GM19324 (cell line): ENCODE measurements around the gene RAD51B.
"Not testable (repeated sequence)": the region's sequence is repeated elsewhere in the genome, so short reads cannot be mapped to it uniquely, and the experiment has no call there.

ENCODE experiments used
- ATAC-seq: cut with Tn5 transposase; IDR thresholded peaks from one replicate; pipeline ENCODE4 v1.9.1; 2021; ENCODE audit warnings: mild to moderate bottlenecking, moderate library complexity; ENCODE audit not compliant: unreplicated experiment, low FRiP score

Gene RAD51B

DNA sequence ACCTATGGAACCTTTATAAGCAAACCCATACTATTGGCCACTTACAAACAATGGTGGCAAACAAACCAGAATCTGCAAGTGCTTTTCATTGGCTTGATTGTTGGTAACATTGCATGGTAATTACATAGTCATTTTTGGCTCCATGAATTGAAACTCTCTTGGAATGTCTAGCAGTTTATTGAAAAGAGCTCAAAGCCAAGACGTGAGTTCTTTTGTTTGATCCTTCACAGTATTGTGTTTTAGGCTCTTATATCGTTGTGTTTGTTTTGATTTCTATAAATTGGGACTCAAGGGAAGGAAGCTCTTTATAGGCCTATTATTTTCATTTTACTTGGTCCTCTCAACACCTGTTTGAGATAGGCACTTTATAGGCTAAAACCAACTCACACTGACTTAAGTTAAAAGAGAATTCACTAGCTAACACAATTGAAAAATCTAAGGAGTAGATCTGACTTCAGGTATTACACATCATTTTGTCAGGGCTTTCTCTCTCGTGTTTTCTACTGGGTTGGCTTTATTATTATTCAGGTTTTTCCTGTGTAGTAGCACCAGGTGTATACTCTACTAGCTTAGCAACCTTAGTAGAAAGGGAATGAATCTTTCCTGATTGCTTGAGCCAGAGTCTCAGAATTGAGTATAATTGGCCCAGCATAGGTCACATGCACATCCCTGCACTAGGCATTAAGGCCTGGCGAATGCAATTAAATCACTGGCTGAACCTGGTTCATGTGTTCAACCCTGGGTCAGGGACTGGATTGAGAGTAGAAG is 341.4 kb downstream of the RAD51B start:
- ATAC-seq: no peak

DNA sequence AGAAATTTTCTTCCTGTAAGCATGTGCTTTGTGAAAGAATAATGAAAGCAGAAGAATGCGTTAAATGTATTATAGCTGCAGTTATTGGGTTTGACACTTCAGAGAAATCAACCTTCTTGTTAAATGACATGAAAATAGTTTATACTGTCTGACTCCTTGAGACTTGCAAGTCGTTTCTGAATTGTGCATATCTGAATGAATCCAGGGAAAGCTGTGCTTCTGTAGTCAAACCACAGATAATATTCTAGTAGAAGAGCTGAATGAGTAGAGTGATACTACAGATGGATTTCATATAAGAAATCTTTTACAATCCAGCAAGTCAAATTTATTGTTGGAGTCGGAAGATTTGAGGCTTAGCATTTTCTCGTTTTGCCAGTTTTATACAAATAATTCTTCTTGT is 343.3 kb downstream of the RAD51B start:
- no peak for ATAC-seq

DNA sequence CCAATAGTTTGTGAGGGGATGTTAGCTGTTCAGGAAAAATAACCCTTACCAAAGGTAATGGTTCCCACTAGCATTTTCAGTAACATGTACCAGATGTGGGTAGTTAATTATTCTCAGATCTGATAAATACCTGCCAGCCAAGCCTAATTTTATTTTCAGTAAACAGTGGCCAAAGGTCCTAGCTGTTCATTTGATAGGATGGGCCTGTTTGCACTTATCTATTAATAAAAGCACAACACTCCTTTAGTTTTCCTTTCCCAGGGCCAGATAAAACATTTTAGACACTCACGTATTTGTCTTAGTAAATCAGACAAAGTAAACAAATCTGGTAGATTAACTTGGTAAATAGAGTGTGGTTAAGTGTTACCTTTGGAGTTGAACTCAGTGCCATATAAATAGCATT is 345.1 kb downstream of the RAD51B start:
- ATAC-seq: no peak

DNA sequence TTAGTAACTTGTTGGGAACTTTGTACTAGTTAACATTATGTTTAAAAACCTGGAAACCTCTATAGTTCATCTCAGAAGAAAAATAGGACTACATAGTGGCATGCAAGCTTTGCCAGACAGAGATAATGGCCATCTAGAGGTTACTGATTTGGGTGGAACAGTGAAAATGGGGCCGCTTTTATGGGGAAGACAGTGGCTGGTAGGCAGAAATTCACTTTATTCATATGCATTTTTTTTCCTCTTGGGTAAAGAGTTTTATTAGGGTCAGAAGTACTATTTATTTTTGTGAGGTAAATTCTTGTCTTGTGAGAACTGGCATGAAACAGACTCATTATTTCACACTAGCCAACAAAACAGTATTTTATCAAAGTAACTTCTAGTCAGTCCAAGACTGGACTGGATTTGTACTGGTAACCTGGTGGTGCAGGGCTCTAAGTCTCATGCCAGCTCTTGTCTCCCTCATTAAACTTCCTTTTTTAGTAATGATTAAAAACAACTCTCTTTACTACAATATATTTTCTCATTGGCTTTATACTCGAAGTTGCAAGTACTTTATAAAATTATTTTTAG is 345.8 kb downstream of the RAD51B start:
- ATAC-seq: no peak

DNA sequence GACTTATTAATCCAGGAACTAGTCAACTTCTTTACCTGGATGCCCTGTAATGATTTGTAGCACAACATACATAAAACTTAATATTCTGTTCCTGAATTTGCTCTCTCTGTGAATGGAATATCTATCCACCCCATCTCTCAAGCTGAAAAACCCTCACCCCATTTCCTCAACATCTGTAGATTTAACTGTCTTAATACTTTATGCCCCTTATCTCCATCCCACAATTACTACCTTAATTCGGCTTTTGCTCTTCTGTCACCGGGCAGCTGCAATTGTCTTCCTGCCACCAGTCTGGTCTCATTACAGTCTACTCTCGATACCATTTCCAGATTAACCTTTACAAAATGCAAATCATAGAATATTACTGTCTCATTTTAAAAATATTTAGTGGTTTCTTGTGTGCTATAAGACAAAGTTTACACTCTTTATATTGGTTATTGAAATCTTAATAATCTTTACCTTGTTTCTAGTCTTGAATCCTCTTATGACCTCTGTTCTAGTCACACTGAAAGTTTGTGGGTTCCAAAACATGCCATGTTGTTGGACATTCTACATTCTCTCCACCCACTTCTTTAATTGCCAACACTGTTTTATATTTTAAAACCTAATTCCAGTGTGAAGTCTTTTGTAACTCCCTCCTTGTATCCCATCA is 347.3 kb downstream of the RAD51B start:
- no peak for ATAC-seq

DNA sequence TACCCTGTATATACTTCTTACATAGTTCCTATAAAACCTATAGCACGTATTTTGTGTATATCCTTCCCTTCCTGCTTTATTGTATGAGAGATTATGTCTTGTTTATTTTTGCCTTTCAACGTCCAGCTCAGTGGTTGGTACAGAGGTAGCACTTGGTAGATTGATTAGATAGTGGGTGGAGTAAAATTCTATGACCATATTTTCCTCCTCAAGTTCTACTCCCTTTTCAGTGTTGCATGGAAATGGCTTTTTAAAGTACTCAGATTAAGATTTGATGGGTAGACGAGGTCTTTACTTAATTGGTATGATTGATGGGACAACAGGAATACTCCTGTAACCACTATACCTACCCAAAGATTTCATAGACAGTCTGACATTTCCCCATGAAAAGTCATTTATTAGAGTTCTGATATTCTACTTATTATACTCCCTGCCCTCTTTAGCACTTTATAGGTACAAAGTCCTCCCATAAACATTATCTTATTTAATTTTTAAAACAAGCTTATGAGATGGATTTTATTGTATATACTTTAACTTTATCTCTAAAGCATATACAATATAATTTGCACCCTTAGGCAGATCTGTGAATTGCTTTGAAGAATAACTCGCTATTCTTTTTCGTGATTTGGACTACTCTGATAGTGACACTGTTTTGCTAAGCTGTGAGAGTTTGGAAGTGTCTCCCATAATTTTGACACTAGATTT is 348.0 kb downstream of the RAD51B start:
- ATAC-seq: no peak

DNA sequence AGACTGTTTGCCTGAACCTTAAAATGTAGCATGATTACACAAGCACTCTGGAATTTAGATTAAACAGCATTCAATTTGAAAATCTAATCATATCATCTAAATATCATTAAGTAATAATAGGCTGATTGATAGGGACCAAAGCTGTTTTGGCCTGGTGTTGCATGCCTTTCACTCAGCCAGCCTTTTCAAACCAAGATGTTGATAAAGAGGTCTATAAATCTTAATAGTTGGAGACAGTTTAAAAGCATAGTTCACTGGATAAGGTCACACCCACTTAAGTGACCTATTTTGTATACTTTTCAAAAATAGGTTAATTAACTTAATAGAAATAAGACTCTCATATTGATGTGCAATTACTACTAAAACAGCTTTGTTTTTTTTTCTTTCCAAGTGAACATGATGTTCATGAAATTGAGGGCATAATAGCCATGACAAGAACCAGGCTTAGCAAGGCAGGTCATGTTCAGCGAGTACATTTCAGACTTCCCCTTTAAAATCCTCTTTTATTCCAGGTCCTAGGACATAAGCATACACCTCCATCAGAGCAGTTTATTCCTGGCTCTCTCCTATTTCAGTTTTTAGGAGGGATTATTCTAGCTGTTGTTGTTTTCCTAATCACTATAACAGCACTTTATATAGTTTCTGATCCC is 349.0 kb downstream of the RAD51B start:
- no peak for ATAC-seq

DNA sequence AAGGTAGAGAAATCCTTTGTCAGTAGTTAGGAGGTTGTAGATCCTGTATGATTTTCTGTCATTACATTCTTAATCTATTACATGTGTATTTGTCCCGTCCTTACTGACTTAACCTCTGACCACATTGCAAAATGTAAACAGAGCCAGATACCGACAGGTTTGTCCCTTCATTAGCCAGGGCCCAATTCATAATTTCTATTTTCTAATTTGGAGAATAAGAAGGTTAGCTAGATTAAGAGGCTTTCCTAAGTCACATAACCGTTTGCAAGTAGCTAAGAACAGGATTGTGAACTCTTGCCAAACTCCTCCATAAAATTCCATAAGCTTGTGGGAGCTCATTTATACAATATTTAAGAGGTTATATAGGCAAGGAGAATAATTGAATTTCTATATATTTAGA is 352.6 kb downstream of the RAD51B start:
- ATAC-seq: no peak

DNA sequence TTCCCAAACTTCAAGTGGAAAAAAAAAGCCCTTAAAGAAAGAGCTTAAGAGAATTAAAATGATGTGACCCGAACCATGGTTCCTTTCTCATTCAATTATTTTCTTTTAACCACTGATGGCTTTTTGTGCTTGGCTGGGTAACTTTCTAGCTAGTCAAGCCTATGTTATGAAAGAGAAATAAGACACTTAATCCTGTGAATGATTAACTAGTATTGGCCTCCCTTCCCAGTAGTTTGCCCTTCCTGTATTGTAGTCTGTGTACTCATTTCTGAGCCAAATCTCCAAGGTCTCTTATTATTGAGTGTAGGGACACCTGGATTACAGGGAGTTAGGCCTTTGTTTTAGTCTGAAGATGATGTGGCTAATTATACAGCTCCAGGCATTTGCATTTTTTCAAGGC is 353.0 kb downstream of the RAD51B start:
- ATAC-seq: no peak

DNA sequence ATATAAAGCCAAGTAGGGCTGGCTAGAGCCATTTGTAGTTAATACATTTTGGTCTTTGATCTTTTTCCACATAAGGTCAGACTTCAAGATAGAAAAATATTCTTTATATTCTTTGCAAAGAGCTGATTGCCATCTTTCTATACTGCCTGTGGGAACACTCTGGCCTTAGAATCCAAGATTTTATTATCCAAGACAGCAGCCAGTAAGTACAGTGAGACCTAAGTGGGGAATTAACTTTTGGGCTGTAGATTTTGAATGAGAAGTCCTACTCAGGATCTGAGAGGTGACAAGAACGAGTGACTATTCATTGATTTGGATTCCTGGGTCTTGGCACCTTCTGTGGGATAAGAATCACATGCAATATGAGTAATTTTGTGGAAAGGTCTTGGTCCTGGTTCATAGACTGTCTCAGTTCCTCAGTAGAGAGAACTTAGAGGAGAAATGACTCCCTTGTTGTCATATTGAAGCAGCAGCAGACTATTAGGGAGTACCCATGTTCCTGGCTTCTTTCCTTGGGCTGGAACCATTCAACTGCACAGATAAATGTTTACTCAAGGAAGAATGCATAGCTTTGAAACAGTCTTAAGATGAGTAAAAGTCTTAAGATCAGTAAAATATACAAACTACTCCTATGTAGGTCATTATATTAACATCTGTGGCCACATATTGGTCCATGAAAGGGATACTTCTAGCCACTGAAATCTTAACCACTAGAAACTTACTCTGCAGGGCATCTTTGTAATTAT is 353.8 kb downstream of the RAD51B start:
- no peak for ATAC-seq

DNA sequence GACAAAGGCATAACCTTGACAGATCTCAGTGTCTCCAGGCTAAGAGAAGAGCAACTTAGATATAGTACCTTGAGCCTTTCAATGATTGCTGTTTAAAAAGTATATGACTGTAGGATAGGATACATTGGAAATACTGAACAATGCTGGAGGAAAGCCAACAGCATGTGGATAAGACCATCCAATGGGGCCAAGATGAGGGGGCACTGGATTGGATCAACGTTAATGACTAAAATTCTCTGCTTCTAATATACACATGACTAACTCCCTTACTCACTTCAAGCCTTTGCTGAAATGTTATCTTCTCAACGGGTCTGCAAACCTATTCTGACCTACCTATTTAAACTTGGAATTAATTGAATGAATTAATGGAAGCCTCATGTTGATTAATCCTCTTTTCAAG is 354.9 kb downstream of the RAD51B start:
- no peak for ATAC-seq

DNA sequence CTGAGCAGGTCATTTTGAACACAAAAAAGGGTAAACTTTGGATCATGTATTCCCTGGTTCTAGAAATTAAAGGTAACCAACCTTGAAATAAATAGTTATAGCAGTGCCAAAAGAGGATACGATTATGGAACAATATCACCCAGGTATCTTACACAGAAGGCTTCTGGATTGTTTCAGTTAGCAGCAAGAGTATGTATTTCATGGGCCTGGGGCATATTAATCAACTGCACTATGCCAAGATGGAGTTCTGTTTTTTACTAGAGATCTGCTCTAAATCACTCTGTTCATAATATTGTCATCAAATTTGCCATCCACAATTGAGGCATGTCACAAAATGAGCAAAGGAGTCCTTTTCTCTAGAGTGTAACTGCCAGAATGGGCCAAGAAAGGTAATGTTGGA is 357.1 kb downstream of the RAD51B start:
- ATAC-seq: no peak

DNA sequence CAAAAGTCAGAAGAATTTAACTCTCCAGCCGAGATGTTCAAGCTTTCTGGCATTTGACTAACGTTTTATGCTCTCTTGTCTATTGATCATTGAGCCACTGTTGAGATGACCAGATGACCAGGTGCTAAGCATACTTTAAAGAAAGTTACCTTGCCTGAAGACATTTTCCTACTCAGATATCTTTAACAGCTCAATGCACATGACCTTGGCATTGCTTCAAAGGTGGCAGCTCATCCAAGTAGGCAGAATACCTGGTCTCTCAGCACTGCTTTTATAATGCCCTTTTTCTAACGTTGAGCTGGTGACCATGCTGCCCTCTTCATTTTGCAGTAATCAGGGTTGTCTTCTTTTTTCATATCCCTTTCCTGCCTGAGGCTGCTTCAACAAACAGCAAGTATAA is 358.1 kb downstream of the RAD51B start:
- no peak for ATAC-seq

DNA sequence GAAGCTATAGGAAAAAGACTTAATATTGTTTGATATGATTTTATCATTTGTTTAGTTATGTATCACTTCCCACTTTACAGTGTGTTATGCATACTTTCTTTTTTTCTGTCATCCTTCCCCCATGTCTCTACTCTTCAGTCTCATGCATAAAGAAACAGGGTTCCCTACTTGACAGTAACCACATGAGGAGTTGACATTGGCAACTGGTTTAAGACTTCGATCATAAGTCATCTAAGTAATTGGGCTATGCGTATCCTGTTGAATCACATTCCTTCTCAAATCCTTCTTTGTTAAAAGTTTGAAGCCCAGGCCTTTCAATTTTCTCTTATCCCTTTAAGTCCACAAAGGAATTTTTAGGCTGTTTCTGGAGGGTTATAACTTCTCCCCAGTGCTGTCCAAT is 358.7 kb downstream of the RAD51B start:
- ATAC-seq: no peak

DNA sequence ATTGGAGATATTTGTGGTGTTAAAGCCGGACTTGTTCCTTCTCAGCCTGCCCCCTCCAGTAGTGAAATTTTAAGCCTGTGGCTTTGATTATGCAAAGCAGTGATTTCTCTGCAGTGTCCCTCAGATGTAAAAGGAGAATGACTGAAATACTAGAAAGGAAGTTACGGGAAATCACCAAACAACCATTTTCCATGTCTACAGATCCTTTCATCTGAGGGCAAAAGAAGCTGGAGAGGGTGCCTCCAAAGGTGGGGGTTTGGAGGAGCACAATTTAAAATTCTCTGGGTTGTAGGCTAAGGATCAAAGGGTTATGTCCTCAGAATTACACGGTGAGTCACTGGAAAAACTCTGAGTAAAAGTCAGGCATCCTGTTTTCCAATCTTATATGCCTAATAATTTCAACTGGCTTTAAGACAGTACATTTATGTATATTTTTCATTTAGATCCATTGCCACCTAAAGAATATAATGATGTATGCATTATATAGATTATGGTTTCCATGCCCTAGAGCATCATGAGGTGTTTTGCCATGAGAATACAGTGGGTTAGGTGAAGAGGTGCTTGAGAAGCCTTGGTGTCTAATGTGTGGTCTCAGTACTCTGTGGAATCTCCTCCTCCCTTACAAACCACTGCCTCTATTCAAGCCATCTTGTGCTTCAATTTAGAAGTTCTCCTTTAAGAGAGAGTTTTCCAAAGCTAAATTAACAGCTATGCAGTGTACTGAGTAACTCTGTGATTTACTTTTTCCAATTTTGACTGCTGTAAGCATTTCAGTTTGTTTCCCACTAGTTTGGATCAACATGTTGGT is 362.1 kb downstream of the RAD51B start:
- no peak for ATAC-seq

DNA sequence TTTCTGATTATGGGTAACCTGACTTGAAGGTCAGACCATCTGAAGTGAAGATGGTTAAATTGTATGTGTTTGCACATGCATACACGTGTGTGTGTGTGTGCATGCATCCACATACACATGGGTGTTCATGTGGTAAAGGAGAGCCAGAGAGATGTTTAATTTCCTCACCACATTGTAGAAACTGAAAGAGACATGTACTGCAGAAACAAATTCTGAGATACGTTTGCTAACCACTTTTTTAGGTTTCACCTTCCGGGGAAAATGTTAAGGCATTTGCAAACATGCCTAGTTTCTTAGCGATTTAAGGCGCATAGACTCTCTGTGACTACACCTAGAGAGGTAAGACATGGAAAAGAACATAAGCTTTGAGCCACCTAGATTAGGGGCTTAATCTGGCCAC is 362.9 kb downstream of the RAD51B start:
- peak; percentile 63 for ATAC-seq

DNA sequence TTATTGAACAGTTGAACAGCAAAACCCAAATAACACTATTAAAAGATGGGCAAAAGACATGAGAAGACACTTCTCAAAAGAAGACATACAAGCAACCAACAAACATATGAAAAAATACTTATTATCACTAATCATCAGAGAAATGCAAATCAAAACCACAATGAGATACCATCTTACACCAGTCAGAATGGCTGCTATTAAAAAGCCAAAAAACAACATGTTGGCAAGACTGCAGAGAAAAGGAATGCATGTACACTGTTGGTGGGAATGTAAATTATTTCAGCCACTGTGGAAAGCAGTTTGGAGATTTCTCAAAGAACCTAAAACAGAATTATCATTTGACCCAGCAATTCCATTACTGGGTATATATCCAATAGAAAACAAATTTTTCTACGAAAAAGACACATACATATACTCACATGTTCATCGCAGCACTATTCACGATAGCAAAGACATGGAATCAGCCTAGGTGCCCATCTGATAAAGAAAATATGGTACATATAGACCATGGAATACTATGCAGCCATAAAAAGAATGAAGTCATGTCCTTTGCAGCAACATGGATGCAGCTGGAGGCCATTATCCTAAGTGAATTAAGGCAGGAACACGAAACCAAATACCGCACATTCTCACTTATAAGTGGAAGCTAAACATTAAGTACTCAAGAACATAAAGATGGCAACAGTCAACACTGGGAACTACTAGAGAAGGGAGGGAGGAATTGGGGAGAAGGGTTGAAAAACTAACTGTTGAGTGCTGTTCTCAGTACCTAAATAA is 367.1 kb downstream of the RAD51B start:
- ATAC-seq: not testable (repeated sequence)

DNA sequence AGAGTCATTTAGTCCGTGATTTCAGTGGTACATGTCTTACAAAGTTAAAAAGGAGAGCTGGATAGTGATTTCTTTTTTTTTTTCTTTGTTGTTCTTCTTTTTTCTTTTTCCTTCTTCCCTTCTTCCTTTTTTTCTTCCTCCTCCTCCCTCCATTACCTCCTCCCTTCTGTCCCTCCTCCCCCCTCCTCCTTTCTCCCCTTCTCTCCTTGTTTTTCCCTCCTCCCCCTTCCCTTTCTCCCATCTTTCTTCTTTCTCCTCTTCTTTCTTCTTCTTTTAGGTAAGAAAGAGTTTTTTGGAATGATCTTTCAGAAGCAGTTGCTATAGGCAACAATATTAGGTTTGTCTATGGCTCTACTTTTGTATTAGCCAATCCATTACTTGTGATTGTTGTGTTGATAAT is 368.6 kb downstream of the RAD51B start:
- ATAC-seq: no peak

DNA sequence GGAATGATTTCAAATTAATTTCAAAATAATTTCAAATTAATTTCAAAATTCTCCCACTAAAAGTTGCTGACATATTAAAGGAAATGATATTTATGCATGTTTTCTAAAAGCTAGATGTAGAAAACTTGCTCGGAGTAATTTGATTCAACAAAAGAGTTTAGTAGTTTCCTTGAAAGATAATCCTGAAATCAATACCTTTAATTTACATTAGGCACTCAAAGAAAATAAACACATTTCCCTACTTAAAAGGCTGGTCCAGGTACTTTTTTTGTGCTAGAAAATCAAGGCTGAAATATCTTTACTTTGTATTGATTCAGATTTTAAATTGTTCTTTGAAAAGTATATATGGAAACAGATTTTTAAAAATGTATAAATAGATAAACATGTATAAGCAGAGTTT is 370.5 kb downstream of the RAD51B start:
- ATAC-seq: no peak
